ENCODE data around the gene ZMAT5. TPM values are rescaled to one million over a fixed set of nuclear protein-coding genes. Genes with fewer than 3 reads are reported as not detected.

ZMAT5 gene
- total RNA-seq, 5 donors from 2014 or later (not counting 1 experiment from before 2014, with no cell fraction given): 11.2 to 23.1 (median 21.1) TPM

DNA sequence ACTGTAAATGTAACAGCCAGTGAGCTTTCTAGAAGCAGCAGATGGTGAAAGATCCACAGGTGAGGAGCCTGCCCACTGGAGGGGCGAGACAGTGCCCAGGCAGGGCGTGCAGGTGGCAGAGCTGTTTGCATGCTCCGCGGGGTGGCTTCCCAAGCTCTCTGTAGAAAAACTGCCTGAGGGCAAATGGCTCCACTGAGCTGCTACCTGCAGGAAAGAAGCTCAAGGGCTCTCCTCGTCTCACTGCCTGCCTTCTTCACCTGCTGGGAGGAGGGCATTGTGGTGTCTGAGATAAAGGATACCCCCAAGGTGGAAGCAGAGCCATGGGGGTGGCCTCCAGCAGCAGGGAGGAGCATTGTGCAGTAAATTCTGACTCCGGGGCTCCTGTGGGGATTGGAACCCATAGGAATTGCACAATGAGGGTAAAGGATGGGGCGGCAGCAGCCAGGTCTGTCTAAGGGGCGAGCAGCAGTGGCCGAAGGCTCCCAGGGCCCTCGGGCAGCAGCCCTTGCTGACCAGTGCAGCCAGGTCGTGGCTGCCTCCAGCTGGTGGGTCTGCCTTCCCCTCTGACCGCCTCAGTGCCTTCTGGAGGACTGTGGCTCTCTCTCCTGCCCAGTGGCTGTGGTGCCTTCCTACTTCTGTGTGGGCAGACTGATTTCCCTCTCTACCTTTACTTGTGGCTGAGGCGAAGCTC lies 75.0 kb downstream of the ZMAT5 start:
- H3K4me3 Mint-ChIP-seq: no peak overlapping the region
- Histone ChIP-seq H3K27me3 (replicated peaks in 1 of 2; ENCODE audit: control insufficient read depth in 2 of 2, extremely low read depth in 1 of 2, insufficient read depth in 2 of 2, low read length in 1 of 2) (no peaks in the 10 kb centered on the region), H3K9me3 (no peaks in the 10 kb centered on the region), H3K4me1 (ENCODE audit: control insufficient read depth in 1 of 2, extremely low read depth in 1 of 2, insufficient read depth in 2 of 2, low read length in 2 of 2) (peaks cover 0 to 12% of the 10 kb centered on the region in 2 experiments), H3K27ac (ENCODE audit: low read length) (no peak overlapping the region), H3K36me3 (ENCODE audit: control insufficient read depth in 2 of 2, extremely low read depth in 1 of 2, insufficient read depth in 1 of 2, low read length in 1 of 2) (peaks cover 9 to 41% of the 10 kb centered on the region in 2 donors), H3K4me3 (ENCODE audit: control insufficient read depth in 1 of 2, extremely low read depth in 1 of 2, low read length in 1 of 2) (no peak overlapping the region)
- H3K27me3 Mint-ChIP-seq: no peaks in the 10 kb centered on the region
- peak overlapping the region in 1 of 2 donors; percentile 36 for H3K27ac Mint-ChIP-seq
- ChIA-PET POLR2A (no interaction called here), CTCF (interaction anchor here in 1 of 2 donors (0.6 kb wide), 1 partner anchor 36 kb away, joined by 6 read pairs; no protein-coding TSS in a partner anchor)
- 89% methylated on average over 10 of the region's 13 CpGs for WGBS (ENCODE audit: insufficient coverage)
- no peaks in the 10 kb centered on the region for H3K9me3 Mint-ChIP-seq
- DNase-seq: no peak
- H3K36me3 Mint-ChIP-seq: peaks cover 33% of the 10 kb centered on the region
- no peak for ATAC-seq (replicated peaks in 1 of 4)
- peaks cover 3 to 26% (median 11%) of the 10 kb centered on the region in 3 donors for H3K4me1 Mint-ChIP-seq

DNA sequence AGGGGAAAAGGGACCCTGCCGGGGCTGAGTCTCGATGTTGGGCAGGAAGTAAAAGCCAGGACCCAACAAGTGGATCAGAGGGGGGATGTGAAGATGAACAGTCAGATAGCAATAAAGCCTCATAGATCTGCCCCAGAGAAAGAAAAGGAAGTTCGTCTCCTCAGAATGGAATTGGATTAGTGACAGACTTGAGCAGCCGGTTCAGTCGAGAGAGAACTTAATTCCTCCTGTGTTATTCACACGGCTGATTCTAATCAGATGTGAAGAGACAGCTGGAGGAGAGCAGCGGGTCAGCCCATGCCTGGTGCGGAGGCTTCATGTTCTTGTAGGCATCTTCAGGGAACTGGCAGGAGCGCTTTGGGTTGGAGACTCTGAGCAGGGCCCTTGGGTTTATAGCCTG lies 76.3 kb downstream of the ZMAT5 start:
- WGBS (ENCODE audit: insufficient coverage): 97% methylated on average over 6 of the region's 9 CpGs
- peaks cover 0 to 12% of the 10 kb centered on the region in 2 experiments for H3K4me1 ChIP-seq (ENCODE audit: control insufficient read depth in 1 of 2, extremely low read depth in 1 of 2, insufficient read depth in 2 of 2, low read length in 2 of 2)
- POLR2A ChIA-PET: no interaction called here
- Mint-ChIP-seq H3K4me3 (no peak overlapping the region), H3K27ac (no peak overlapping the region), H3K9me3 (no peaks in the 10 kb centered on the region), H3K4me1 (peaks cover 3 to 26% (median 11%) of the 10 kb centered on the region in 3 donors), H3K36me3 (peaks cover 26% of the 10 kb centered on the region), H3K27me3 (no peaks in the 10 kb centered on the region)
- CTCF ChIA-PET: interaction anchor here in 1 of 2 donors (1.1 to 1.3 kb wide), 2 partner anchors 313 to 315 kb away, joined by 3 to 8 read pairs; no protein-coding TSS in a partner anchor
- H3K4me3 ChIP-seq (ENCODE audit: control insufficient read depth in 1 of 2, extremely low read depth in 1 of 2, low read length in 1 of 2): no peak overlapping the region
- no peaks in the 10 kb centered on the region for H3K9me3 ChIP-seq
- H3K27me3 ChIP-seq (replicated peaks in 1 of 2; ENCODE audit: control insufficient read depth in 2 of 2, extremely low read depth in 1 of 2, insufficient read depth in 2 of 2, low read length in 1 of 2): no peaks in the 10 kb centered on the region
- peaks cover 9 to 39% of the 10 kb centered on the region in 2 donors for H3K36me3 ChIP-seq (ENCODE audit: control insufficient read depth in 2 of 2, extremely low read depth in 1 of 2, insufficient read depth in 1 of 2, low read length in 1 of 2)
- H3K27ac ChIP-seq (ENCODE audit: low read length): no peak overlapping the region
- DNase-seq: no peak
- ATAC-seq (replicated peaks in 1 of 4): no peak

DNA sequence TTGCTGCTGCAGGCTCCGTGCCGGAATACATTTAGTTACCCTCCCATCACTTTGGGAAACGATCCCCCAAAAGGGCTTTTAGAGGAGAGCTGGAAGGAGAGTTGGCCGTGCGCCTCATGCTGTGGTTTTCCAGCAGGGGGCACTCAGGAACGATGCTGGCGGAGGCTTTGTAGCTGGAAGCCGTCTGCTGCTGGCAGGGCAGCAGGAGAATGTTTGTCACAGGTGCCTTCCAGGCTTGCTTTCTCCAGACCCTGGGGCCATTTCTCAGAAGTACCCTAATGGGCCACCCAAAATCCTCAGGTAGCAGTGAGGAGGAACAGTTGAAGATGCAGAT lies 77.0 kb downstream of the ZMAT5 start:
- Mint-ChIP-seq H3K9me3 (no peaks in the 10 kb centered on the region), H3K27me3 (no peaks in the 10 kb centered on the region), H3K4me1 (peaks cover 3 to 26% (median 11%) of the 10 kb centered on the region in 3 donors), H3K4me3 (no peak overlapping the region), H3K36me3 (peaks cover 24% of the 10 kb centered on the region), H3K27ac (peak overlapping the region; percentile 37 to 52)
- CTCF ChIA-PET: interaction anchor here in 1 of 2 donors (1.1 to 1.3 kb wide), 2 partner anchors 314 to 315 kb away, joined by 3 to 8 read pairs; no protein-coding TSS in a partner anchor
- peaks cover 0 to 12% of the 10 kb centered on the region in 2 experiments for H3K4me1 ChIP-seq (ENCODE audit: control insufficient read depth in 1 of 2, extremely low read depth in 1 of 2, insufficient read depth in 2 of 2, low read length in 2 of 2)
- DNase-seq: peak in 22 of 35 experiments; percentile 5 to 43 (median 20)
- H3K36me3 ChIP-seq (ENCODE audit: control insufficient read depth in 2 of 2, extremely low read depth in 1 of 2, insufficient read depth in 1 of 2, low read length in 1 of 2): peaks cover 9 to 33% of the 10 kb centered on the region in 2 donors
- no peaks in the 10 kb centered on the region for H3K27me3 ChIP-seq (replicated peaks in 1 of 2; ENCODE audit: control insufficient read depth in 2 of 2, extremely low read depth in 1 of 2, insufficient read depth in 2 of 2, low read length in 1 of 2)
- no peaks in the 10 kb centered on the region for H3K9me3 ChIP-seq
- POLR2A ChIA-PET: no interaction called here
- 51% methylated on average over 5 of the region's 8 CpGs for WGBS (ENCODE audit: insufficient coverage)
- no peak overlapping the region for H3K27ac ChIP-seq (ENCODE audit: low read length)
- H3K4me3 ChIP-seq (ENCODE audit: control insufficient read depth in 1 of 2, extremely low read depth in 1 of 2, low read length in 1 of 2): no peak overlapping the region
- peak in 1 of 4 experiments; percentile 54 for ATAC-seq (replicated peaks in 1 of 4)

DNA sequence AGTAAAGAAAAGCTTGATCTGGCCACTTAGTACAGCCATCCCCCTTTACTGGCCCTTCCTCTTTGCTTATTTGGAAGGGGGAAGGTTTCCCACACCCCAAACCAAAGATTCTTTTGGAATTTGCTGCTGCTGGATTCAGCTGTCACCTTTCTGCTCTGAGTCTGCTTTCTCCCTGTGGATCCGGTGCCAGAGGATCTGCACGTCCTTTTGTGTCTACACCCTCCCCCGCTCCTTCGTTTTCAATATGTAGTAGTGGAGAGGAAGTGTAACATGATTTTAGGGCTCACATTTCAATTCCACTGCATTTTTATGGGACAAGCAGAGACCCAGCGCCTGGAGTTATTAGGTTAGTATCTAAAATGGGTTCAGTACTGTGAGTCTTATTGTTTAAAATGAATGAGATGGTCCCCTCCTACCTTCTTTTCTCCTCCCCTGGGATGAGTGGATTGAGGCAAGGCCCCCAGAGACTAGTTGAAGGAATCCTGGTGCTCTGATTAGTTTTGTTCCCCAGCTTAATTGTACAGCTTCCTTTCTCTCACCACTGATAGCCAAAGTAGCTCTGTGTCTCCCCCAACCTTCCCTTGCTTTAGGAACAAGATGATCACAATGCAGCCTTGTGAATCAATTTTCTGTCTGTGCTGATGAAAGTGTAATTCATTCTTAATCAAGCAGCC lies 77.5 kb downstream of the ZMAT5 start:
- ChIA-PET CTCF (interaction anchor here in 1 of 2 donors (0.6 to 1.3 kb wide), 5 partner anchors 314 to 574 kb away, joined by 3 to 8 read pairs (median 4); no protein-coding TSS in a partner anchor), POLR2A (no interaction called here)
- peaks cover 9 to 32% of the 10 kb centered on the region in 2 donors for H3K36me3 ChIP-seq (ENCODE audit: control insufficient read depth in 2 of 2, extremely low read depth in 1 of 2, insufficient read depth in 1 of 2, low read length in 1 of 2)
- no peaks in the 10 kb centered on the region for H3K27me3 ChIP-seq (replicated peaks in 1 of 2; ENCODE audit: control insufficient read depth in 2 of 2, extremely low read depth in 1 of 2, insufficient read depth in 2 of 2, low read length in 1 of 2)
- no peak overlapping the region for H3K4me3 ChIP-seq (ENCODE audit: control insufficient read depth in 1 of 2, extremely low read depth in 1 of 2, low read length in 1 of 2)
- ATAC-seq (replicated peaks in 1 of 4) (no peak), DNase-seq (no peak)
- Mint-ChIP-seq H3K4me1 (peaks cover 3 to 26% (median 11%) of the 10 kb centered on the region in 3 donors), H3K27me3 (no peaks in the 10 kb centered on the region), H3K4me3 (no peak overlapping the region), H3K27ac (peak overlapping the region; percentile 37 to 52), H3K36me3 (peaks cover 24% of the 10 kb centered on the region), H3K9me3 (no peaks in the 10 kb centered on the region)
- H3K4me1 ChIP-seq (ENCODE audit: control insufficient read depth in 1 of 2, extremely low read depth in 1 of 2, insufficient read depth in 2 of 2, low read length in 2 of 2): peaks cover 0 to 12% of the 10 kb centered on the region in 2 experiments
- H3K9me3 ChIP-seq: no peaks in the 10 kb centered on the region
- no CpG with 5 or more reads among the region's 5 CpGs for WGBS (ENCODE audit: insufficient coverage)
- H3K27ac ChIP-seq (ENCODE audit: low read length): no peak overlapping the region

DNA sequence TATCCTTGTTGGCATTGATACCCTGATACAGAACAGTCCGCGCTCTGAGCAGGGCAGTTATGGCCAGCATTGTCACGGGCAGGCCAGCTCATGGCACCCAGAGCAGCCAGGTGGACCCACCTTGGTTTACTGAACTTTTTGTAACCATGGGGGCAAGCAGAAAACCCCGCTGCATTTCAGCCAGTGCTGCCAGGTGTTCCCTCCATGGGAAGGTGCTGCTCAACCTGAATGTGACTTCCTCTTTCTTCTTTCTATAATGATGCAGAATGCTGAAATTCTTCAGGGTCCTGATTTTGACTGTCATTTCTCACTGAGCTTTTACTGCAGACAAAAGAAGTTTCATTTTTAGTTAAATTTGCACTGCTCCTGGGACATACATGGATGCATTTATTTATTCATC lies 82.6 kb downstream of the ZMAT5 start:
- H3K4me3 Mint-ChIP-seq: no peak overlapping the region
- Histone ChIP-seq H3K36me3 (ENCODE audit: control insufficient read depth in 2 of 2, extremely low read depth in 1 of 2, insufficient read depth in 1 of 2, low read length in 1 of 2) (peaks cover 4 to 57% of the 10 kb centered on the region in 2 donors), H3K4me1 (ENCODE audit: control insufficient read depth in 1 of 2, extremely low read depth in 1 of 2, insufficient read depth in 2 of 2, low read length in 2 of 2) (no peaks in the 10 kb centered on the region), H3K9me3 (no peaks in the 10 kb centered on the region), H3K4me3 (ENCODE audit: control insufficient read depth in 1 of 2, extremely low read depth in 1 of 2, low read length in 1 of 2) (no peak overlapping the region), H3K27ac (ENCODE audit: low read length) (no peak overlapping the region), H3K27me3 (replicated peaks in 1 of 2; ENCODE audit: control insufficient read depth in 2 of 2, extremely low read depth in 1 of 2, insufficient read depth in 2 of 2, low read length in 1 of 2) (no peaks in the 10 kb centered on the region)
- no peaks in the 10 kb centered on the region for H3K4me1 Mint-ChIP-seq
- H3K36me3 Mint-ChIP-seq: peaks cover 45% of the 10 kb centered on the region
- 94% methylated on average over 3 of the region's 4 CpGs for WGBS (ENCODE audit: insufficient coverage)
- no peak overlapping the region for H3K27ac Mint-ChIP-seq
- ChIA-PET CTCF (no interaction called here), POLR2A (no interaction called here)
- no peaks in the 10 kb centered on the region for H3K27me3 Mint-ChIP-seq
- no peaks in the 10 kb centered on the region for H3K9me3 Mint-ChIP-seq
- DNase-seq: no peak
- no peak for ATAC-seq (replicated peaks in 1 of 4)

DNA sequence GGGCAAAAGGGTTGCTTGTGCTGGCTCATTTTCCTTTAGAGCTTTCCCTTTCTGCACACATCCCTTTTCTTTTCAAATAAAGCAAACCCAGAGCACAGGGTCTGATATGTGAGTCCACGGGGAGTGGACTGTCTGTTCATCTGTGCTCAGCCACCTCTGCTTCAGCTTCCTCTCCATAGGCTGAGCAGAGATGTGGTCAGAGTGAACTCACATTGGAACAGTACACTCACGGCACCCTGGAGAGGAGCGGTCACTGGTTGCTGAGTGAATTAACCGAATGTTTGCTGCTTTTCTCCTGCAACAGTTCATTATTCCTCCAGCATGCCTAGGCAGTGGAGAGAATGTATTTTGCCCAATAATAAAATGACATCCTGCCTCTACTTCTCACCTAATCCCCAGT lies 83.3 kb downstream of the ZMAT5 start:
- H3K27me3 Mint-ChIP-seq: no peaks in the 10 kb centered on the region
- POLR2A ChIA-PET: no interaction called here
- ATAC-seq (replicated peaks in 1 of 4) (no peak), DNase-seq (no peak)
- H3K36me3 ChIP-seq (ENCODE audit: control insufficient read depth in 2 of 2, extremely low read depth in 1 of 2, insufficient read depth in 1 of 2, low read length in 1 of 2): peaks cover 4 to 64% of the 10 kb centered on the region in 2 donors
- no peak overlapping the region for H3K27ac Mint-ChIP-seq
- H3K27me3 ChIP-seq (replicated peaks in 1 of 2; ENCODE audit: control insufficient read depth in 2 of 2, extremely low read depth in 1 of 2, insufficient read depth in 2 of 2, low read length in 1 of 2): no peaks in the 10 kb centered on the region
- CTCF ChIA-PET: interaction anchor here in 1 of 2 donors (0.6 kb wide), 1 partner anchor 424 kb away, joined by 3 read pairs; no protein-coding TSS in a partner anchor
- WGBS (ENCODE audit: insufficient coverage): 100% methylated on average over 4 of the region's 4 CpGs
- H3K9me3 Mint-ChIP-seq: no peaks in the 10 kb centered on the region
- no peaks in the 10 kb centered on the region for H3K4me1 Mint-ChIP-seq
- H3K4me3 Mint-ChIP-seq: no peak overlapping the region
- peaks cover 49% of the 10 kb centered on the region for H3K36me3 Mint-ChIP-seq
- H3K4me1 ChIP-seq (ENCODE audit: control insufficient read depth in 1 of 2, extremely low read depth in 1 of 2, insufficient read depth in 2 of 2, low read length in 2 of 2): no peaks in the 10 kb centered on the region
- no peak overlapping the region for H3K27ac ChIP-seq (ENCODE audit: low read length)
- H3K9me3 ChIP-seq: no peaks in the 10 kb centered on the region
- H3K4me3 ChIP-seq (ENCODE audit: control insufficient read depth in 1 of 2, extremely low read depth in 1 of 2, low read length in 1 of 2): no peak overlapping the region

All from T-cell (primary cell).